ENCODE measurements around the gene PHKB. TPM values are rescaled to one million over a fixed set of nuclear protein-coding genes. Genes with fewer than 3 reads are reported as not detected.

Gene PHKB
- total RNA-seq, 1 experiment from 2014 or later, result 27.5 TPM

DNA sequence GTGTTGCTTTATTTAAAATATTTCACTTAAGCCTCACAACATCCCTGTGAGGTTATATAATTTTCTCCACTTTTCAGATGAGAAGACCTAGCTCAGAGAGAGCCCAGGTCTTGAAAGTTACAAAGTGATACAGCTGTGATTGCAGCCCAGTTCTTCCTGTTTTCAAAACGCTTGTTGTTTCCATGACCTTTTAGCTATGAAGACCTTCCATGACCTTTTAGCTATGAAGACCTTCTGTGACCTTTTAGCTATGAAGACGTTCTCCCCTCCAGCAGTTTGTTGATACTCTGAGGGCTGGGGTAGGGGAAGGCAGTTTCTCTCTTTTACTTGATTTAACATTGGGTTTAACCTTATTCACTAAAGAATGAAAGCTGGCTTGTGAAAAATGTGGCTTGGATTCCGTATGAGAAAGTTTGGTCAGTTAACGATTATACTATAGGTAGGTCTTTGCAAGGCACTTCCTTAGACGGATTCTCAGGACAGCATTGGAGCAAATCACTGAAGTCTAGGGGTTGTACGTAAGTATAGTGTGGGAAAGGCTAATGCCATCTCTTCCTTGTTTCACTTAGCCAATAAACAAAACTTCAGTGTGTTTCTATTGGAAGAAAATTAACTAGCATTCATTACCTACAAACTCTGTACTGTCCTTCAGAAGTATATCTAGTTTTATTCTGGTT is 20.7 kb downstream of the PHKB start:
- no peak for DNase-seq
- no peaks in the 10 kb centered on the region for H3K36me3 ChIP-seq (replicated peaks; ENCODE audit: control insufficient read depth, insufficient read depth, low read length)
- no peak overlapping the region for H3K4me3 ChIP-seq (ENCODE audit: insufficient read depth, low read depth, low read length)
- H3K27me3 ChIP-seq (ENCODE audit: control insufficient read depth, insufficient read depth, low read length), result no peaks in the 10 kb centered on the region

DNA sequence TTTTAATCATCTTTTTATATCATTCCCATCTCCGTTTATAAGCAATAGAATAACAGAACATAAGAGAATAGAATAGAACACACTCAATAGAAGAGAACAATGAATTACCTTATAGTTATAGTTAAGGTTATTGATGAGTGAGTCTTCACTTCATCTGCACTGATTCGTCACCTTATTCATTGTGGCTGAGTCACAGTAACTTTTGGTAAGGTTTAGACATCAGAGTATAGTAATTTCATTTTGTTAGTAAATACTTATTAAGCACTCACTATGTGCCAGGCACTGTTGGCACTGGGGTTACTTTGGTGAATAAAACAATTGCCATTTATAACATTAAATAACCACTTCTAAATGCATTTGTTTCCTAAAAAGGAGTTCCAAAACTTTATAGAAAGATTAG is 22.5 kb downstream of the PHKB start:
- no peaks in the 10 kb centered on the region for H3K27me3 ChIP-seq (ENCODE audit: control insufficient read depth, insufficient read depth, low read length)
- no peaks in the 10 kb centered on the region for H3K36me3 ChIP-seq (replicated peaks; ENCODE audit: control insufficient read depth, insufficient read depth, low read length)
- no peak for DNase-seq
- no peak overlapping the region for H3K4me3 ChIP-seq (ENCODE audit: insufficient read depth, low read depth, low read length)

DNA sequence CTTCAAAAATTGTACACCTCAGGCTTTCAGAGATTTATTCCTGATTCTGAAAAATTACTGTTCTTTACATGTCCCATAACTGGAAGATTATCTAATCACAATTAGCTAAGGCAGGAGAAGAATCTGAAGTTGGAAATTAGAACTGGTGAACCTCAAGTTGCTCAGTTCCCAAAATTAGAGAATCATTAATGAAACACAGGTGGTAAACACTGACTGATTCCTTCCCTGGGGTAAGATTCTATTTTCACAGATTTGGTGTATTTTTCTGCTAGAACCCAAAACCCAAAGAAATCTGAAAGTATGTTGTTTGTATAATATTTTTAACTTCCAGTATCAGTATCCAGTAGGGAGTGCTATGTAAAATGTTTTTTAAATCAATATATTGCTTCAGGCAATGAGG is 25.7 kb downstream of the PHKB start:
- Histone ChIP-seq H3K36me3 (replicated peaks; ENCODE audit: control insufficient read depth, insufficient read depth, low read length) (no peaks in the 10 kb centered on the region), H3K4me3 (ENCODE audit: insufficient read depth, low read depth, low read length) (no peak overlapping the region), H3K27me3 (ENCODE audit: control insufficient read depth, insufficient read depth, low read length) (no peaks in the 10 kb centered on the region)
- no peak for DNase-seq

DNA sequence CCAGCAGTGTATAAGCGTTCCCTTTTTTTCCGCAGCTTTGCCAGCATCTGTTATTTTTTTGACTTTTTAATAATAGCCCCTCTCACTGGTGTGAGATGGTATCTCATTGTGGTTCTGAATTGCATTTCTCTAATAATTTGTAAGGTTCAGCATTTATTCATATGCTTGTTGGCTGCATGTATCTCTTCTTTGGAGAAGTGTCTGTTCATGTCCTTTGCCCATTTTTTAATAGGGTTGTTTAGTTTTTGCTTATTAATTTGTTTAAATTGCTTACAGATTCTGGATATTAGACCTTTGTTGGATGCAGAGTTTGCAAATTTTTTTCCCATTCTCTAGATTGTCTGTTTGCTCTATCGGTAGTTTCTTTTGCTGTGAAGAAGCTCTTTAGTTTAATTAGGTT is 26.9 kb downstream of the PHKB start:
- H3K27me3 ChIP-seq (ENCODE audit: control insufficient read depth, insufficient read depth, low read length), result no peaks in the 10 kb centered on the region
- DNase-seq, result no peak
- H3K4me3 ChIP-seq (ENCODE audit: insufficient read depth, low read depth, low read length), result no peak overlapping the region
- no peaks in the 10 kb centered on the region for H3K36me3 ChIP-seq (replicated peaks; ENCODE audit: control insufficient read depth, insufficient read depth, low read length)

DNA sequence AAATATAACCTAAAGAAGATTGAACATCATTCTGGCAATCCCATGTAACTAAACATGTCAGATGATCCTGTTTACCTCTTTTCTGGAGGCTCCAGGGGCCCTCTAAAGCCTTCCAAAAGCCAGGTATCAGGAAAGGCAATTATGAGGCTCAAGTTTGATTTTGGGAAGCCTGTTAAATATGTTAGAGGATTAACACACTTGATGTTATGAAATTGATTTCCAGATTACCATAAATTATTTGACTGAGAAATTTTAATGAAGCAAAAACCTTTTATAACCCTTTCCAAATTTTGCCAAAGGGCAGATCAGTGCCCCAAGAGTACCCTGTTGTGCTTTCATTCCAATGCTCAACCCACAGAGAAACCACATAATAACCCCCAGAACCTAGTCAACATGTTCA is 29.3 kb downstream of the PHKB start:
- no peak overlapping the region for H3K4me3 ChIP-seq (ENCODE audit: insufficient read depth, low read depth, low read length)
- H3K36me3 ChIP-seq (replicated peaks; ENCODE audit: control insufficient read depth, insufficient read depth, low read length), result no peaks in the 10 kb centered on the region
- H3K27me3 ChIP-seq (ENCODE audit: control insufficient read depth, insufficient read depth, low read length), result no peaks in the 10 kb centered on the region
- DNase-seq, result no peak

DNA sequence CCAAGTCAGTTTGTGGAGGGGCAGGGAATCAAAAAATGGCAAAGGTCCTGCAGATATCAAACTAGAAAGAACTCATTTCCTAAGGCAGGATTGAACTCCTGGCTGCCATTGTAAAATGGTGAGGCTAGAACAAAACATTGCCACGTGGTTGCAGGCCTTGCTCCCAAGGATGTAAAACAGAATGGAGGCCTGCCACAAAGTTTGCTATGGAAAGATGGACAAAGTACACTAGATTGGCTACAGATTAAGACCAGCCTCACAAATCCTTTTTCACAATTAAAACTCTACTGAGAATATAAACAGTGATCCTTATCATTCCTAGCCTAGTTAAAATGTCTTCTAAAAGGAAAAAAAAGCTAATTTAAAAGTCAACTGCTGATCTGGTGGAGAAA is 30.9 kb downstream of the PHKB start:
- Histone ChIP-seq H3K36me3 (replicated peaks; ENCODE audit: control insufficient read depth, insufficient read depth, low read length) (no peaks in the 10 kb centered on the region), H3K4me3 (ENCODE audit: insufficient read depth, low read depth, low read length) (no peak overlapping the region), H3K27me3 (ENCODE audit: control insufficient read depth, insufficient read depth, low read length) (no peaks in the 10 kb centered on the region)
- DNase-seq, result no peak

DNA sequence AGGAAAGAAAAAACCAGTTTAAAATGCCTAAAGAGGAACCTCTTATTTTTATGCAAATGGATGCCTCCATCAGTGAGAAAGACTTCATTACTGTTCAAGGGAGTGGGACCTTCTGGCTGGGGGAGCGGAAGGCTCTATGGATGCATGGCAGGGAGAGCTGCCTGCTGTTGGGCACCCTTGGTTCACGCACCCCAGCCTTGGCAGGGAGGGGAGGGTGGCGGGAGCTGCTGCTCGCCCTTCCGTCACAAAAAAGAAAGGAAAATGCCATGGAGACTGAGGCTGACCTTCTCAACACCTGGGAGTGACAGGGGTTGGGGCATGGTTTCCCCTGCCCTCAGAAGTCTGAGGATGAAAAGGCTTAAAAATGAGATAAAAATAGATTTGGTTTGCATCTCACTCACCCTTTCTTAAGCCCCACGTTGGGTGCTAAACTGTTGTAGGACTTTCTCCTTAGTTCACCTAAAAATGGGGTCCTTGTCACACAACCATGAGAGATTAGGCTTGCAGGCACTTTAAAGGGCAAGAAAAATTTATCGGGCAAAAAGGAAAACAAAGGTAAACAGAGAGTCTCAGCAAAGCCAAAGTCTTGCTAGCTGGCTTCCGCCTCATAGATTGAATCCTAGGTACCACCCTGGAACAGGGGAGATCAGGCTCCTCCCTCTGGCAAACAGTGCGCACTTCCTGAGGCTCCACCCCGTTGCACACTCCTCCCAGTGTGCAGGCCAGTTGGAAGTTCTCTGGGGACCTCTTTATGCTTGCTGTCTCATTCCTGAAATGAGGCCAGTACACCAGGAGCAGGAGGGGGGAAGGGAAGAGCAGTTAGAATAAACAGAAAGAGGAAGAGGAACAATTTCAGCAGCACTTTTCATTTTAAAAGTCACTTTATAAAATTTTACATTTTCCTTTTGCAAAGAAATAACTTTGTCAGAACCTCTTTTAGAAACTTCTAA is 31.6 kb downstream of the PHKB start:
- H3K27me3 ChIP-seq (ENCODE audit: control insufficient read depth, insufficient read depth, low read length), result no peaks in the 10 kb centered on the region
- H3K4me3 ChIP-seq (ENCODE audit: insufficient read depth, low read depth, low read length), result no peak overlapping the region
- no peaks in the 10 kb centered on the region for H3K36me3 ChIP-seq (replicated peaks; ENCODE audit: control insufficient read depth, insufficient read depth, low read length)
- DNase-seq, result peak; percentile 17

DNA sequence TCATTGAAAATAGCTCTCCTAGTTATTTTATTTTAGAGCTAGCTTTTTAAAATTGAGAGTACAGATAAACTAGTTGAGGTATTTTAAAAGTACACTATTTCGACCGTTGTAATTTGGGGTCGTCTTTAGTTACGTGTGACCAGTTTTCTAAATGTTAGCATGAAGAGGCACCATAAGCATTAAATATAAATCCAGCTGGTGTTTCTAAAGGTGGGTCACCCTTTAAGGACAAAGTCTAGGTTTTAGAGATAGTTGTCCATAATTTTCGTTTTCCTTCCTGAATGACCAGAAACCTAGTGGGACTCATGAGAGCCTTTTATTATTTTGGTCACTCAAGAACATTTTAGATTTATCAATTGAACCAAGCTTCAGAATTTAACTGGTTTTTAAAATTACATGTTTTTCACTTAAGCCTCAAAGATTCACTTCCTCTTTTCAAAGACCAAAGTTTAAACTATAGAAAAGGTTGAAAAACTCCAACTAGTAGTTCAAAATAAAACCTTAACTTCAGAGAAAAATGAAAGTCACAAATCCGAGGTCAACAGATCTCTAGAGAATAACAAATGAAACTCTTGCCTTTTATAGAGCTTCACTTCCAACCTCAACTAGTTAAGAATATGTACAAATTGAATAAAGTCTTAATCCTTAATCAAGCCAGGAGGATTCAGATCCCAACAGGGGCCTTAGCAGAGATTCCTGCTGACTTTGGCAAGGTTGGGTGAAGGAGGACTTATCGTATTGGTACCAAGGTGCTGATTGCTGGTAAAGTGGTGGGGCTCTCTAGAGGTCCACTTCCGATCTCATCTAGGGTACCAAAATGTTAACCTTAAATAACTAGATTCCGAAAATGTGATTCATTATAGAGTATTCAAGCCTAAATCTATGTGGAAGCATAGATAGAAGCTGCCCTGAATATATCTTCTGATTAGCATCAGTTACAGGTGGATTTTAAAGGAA is 32.5 kb downstream of the PHKB start:
- H3K36me3 ChIP-seq (replicated peaks; ENCODE audit: control insufficient read depth, insufficient read depth, low read length), result no peaks in the 10 kb centered on the region

DNA sequence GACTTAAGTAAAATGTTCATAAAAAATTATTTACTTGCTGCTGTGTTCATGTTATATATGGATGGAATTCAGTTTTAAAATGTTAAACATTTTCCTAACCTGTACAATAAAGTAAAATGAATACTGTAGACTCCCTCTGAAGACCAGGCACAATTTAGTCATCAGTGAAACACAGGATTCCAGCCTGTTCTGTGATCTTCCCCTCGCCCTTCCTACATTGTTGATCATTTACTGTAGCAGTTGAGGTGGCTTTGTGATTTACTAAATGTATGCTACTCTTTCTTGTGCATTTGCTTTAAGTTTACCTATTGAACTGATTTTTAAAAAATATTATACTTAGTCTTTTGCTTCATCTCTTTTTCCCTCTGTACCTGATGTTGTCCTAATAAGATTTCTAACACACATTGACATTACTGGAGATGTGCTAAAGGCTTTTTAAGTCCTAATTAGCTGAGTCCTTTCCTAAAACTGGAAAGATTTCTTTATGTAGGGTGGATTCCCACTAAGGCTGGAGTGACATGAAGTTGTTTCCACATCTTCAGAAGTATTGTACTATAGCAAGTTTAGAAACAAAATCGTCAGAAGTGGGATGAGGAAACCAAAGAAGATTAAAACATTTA is 38.1 kb downstream of the PHKB start:
- Histone ChIP-seq H3K27me3 (ENCODE audit: control insufficient read depth, insufficient read depth, low read length) (no peaks in the 10 kb centered on the region), H3K36me3 (replicated peaks; ENCODE audit: control insufficient read depth, insufficient read depth, low read length) (no peaks in the 10 kb centered on the region; the same call in 1 of the 2 replicates), H3K4me3 (ENCODE audit: insufficient read depth, low read depth, low read length) (no peak overlapping the region)
- no peak for DNase-seq

More for the DNA sequence above, 32.5 kb downstream of the PHKB start:
- Histone ChIP-seq H3K4me3 (ENCODE audit: insufficient read depth, low read depth, low read length) (no peak overlapping the region), H3K27me3 (ENCODE audit: control insufficient read depth, insufficient read depth, low read length) (no peaks in the 10 kb centered on the region)
- no peak for DNase-seq

DNA sequence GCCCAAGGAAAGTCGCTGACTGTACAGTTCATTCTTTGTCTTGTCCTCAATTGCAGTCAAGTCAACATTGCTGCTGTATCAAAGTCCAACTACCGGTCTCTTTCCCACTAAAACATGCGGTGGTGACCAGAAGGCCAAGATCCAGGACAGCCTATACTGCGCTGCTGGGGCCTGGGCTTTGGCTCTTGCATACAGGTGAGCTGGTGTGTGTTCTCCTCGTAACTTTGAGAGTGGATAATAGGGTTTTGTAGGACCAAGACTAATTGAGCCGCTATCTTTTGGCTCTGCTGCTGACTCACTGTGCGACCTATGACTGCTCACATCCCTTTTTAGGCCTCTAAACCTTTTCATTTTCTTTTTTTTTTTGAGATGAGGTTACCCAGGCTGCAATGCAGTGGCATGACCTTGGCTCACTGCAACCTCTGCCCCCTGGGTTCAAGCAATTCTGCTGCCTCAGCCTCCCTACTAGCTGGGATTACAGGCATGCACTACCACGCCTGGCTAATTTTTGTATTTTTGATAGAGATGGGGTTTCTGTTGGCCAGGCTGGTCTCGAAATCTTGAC is 38.7 kb downstream of the PHKB start:
- no peak overlapping the region for H3K4me3 ChIP-seq (ENCODE audit: insufficient read depth, low read depth, low read length)
- peaks cover 1% of the 10 kb centered on the region for H3K36me3 ChIP-seq (replicated peaks; ENCODE audit: control insufficient read depth, insufficient read depth, low read length)
- no peaks in the 10 kb centered on the region for H3K27me3 ChIP-seq (ENCODE audit: control insufficient read depth, insufficient read depth, low read length)
- DNase-seq, result no peak

DNA sequence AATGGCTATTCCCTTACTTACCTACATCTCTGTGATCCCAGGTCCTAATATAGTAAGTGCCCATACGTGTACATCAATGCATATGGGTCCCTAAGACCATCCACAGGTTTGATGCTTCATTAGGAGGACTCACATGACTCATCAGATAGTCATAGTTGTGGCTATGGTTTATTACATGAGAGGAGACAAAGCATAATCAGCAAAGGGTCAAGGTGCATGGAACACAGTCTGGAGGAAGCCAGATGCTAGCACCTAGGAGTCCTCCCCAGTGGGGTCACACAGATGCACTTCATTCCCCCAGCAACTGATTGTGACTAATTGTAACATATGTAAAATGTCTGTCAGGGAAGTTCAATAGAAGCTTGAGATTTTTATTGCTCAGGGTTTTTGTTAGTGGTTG is 42.8 kb downstream of the PHKB start:
- DNase-seq, result no peak
- Histone ChIP-seq H3K36me3 (replicated peaks; ENCODE audit: control insufficient read depth, insufficient read depth, low read length) (peaks cover 1% of the 10 kb centered on the region), H3K27me3 (ENCODE audit: control insufficient read depth, insufficient read depth, low read length) (no peaks in the 10 kb centered on the region), H3K4me3 (ENCODE audit: insufficient read depth, low read depth, low read length) (no peak overlapping the region)

DNA sequence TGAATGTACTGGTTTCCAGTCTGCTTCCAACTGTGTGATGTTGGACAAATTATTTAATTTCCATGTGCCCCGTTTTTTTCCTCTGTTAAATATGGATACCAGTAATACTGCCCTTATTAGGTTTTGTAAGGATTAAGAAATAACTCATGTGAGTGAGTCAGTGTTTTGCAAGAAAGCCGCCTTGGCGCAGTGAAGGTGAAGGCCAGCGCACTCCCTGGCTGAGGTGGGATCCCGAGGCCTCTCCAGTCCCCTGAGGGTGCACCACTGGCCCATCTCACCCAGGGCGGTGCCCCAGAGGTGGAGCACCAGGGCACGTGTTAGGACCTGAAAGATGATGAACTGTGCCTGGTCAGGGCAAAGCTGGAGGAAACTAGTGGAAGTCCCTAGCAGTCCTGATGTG is 43.5 kb downstream of the PHKB start:
- H3K4me3 ChIP-seq (ENCODE audit: insufficient read depth, low read depth, low read length), result no peak overlapping the region
- peaks cover 1% of the 10 kb centered on the region for H3K36me3 ChIP-seq (replicated peaks; ENCODE audit: control insufficient read depth, insufficient read depth, low read length)
- no peaks in the 10 kb centered on the region for H3K27me3 ChIP-seq (ENCODE audit: control insufficient read depth, insufficient read depth, low read length)
- DNase-seq, result no peak

DNA sequence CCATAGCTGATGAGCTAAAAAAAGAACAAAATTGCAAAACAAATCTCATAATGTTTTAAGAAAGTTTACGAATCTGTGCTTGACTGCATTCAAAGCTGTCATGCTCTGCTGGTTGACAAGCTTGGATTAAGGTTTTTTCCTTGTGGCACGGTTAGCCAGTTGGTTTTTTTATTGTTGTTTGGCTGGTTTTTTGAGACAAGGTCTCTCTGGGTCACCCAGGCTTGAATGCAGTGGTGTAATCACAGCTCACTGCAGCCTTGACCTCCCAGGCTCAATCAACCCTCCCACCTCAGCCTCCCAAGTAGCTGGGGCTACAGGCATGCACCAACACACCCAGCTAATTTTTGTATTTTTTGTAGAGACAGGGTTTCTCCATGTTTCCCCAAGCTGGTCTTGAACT is 45.7 kb downstream of the PHKB start:
- peaks cover 1% of the 10 kb centered on the region for H3K36me3 ChIP-seq (replicated peaks; ENCODE audit: control insufficient read depth, insufficient read depth, low read length)
- no peak for DNase-seq

DNA sequence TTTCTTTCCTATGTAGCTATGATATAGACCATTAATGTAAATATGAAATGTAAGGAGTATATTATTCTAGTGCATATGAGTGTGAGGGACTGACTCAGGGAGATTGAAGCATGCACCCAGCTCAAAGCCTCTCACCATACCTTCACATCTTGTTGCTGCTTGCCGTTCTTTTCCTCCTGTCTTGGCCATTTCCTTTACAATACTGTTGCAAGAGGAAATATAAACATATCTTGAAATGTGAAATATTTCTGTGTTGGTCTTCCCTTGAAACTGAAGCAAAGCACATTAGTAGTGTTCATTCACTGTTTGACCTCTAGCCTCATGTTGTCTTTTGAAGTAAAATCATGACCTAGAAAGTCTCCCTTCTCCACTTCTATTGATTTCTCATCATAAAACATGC is 46.6 kb downstream of the PHKB start:
- H3K36me3 ChIP-seq (replicated peaks; ENCODE audit: control insufficient read depth, insufficient read depth, low read length), result peaks cover 1% of the 10 kb centered on the region
- no peak for DNase-seq
- no peaks in the 10 kb centered on the region for H3K27me3 ChIP-seq (ENCODE audit: control insufficient read depth, insufficient read depth, low read length)
- H3K4me3 ChIP-seq (ENCODE audit: insufficient read depth, low read depth, low read length), result no peak overlapping the region

More for the DNA sequence above, 45.7 kb downstream of the PHKB start:
- Histone ChIP-seq H3K27me3 (ENCODE audit: control insufficient read depth, insufficient read depth, low read length) (no peaks in the 10 kb centered on the region), H3K4me3 (ENCODE audit: insufficient read depth, low read depth, low read length) (no peak overlapping the region)

Data from H7 (cell line).